Activated T-cell treated with anti-CD3 and anti-CD28 coated beads, Interleukin-2, amount 50 U/mL, for 24 hours (primary cell): ENCODE data around the gene TLCD1.
A peak's percentile ranks its signal among the peaks of the same experiment; 100 is the strongest.
"Not testable (repeated sequence)": the region's sequence is repeated elsewhere in the genome, so short reads cannot be mapped to it uniquely, and the experiment has no call there.

Source experiments
- DNase-seq: peaks from one replicate; pipeline ENCODE4 v3.0.0-alpha.2; 2020
- H3K27ac Mint-ChIP-seq: 2 replicates; pipeline ENCODE4 v1.8.0; 2020; ENCODE audit warnings: mild to moderate bottlenecking, mixed read lengths
- H3K27me3 Mint-ChIP-seq: 2 replicates; pipeline ENCODE4 v1.8.0; 2020; ENCODE audit warnings: mixed read lengths
- H3K36me3 Mint-ChIP-seq: 2 replicates; pipeline ENCODE4 v1.8.0; 2020; ENCODE audit warnings: low read depth, mixed read lengths
- H3K4me1 Mint-ChIP-seq: 2 replicates; pipeline ENCODE4 v1.8.0; 2020; ENCODE audit warnings: low read depth, mixed read lengths
- H3K4me3 Mint-ChIP-seq: 2 replicates; pipeline ENCODE4 v1.8.0; 2020; ENCODE audit warnings: mild to moderate bottlenecking, moderate library complexity, mixed read lengths
- H3K9me3 Mint-ChIP-seq: 2 replicates; pipeline ENCODE4 v1.8.0; 2020; ENCODE audit warnings: mixed read lengths

Gene TLCD1

DNA sequence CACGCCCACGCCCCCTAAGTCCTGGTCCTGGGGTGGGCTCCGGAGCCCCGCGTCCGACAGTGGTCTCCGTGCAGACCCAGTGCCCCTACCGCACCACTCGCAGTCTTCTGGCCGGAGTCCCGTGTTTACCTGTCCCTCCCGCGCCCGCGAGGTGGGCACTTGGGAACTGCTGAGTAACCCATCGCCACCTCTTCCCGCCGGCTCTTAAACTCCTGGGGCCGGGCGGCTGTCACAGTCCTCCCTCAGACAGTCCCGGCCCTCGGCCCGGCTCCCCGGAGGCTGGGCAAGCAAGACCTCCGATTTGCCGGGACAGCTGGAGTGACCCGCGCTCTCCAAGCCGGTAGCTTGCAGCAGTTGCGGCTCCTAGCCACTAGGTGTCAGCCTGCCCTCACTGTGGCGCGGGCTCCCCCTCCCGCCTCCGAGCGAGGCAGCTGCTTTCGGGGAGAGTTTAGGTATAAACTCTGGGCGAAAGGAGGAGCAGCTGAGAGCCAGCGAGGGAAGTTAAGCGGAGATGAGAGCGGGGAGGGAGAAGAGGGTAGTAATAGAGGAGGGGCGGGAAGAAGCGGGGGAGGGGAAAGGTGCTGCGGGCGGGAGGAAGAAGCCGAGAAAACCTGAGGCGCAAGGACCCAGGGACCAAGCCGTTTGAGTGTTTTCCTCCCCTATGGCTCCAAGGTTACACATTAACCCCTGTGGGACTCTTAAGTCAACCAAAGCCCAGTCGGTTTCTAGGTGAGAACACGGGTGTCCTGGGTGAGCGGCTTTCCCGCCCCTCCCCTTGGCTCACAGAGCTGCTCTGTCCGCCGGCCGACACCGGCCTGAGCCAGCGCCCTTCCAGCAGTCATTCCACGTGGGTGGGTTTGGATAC lies 826 bp upstream of the TLCD1 start:
- H3K27me3 Mint-ChIP-seq, result no peaks in the 10 kb centered on the region
- peaks cover 59% of the 10 kb centered on the region for H3K4me1 Mint-ChIP-seq
- peak overlapping the region; percentile 100 for H3K4me3 Mint-ChIP-seq
- no peaks in the 10 kb centered on the region for H3K9me3 Mint-ChIP-seq
- peak overlapping the region; percentile 100 for H3K27ac Mint-ChIP-seq
- peak; percentile 95 for DNase-seq
- peaks cover 48% of the 10 kb centered on the region for H3K36me3 Mint-ChIP-seq

DNA sequence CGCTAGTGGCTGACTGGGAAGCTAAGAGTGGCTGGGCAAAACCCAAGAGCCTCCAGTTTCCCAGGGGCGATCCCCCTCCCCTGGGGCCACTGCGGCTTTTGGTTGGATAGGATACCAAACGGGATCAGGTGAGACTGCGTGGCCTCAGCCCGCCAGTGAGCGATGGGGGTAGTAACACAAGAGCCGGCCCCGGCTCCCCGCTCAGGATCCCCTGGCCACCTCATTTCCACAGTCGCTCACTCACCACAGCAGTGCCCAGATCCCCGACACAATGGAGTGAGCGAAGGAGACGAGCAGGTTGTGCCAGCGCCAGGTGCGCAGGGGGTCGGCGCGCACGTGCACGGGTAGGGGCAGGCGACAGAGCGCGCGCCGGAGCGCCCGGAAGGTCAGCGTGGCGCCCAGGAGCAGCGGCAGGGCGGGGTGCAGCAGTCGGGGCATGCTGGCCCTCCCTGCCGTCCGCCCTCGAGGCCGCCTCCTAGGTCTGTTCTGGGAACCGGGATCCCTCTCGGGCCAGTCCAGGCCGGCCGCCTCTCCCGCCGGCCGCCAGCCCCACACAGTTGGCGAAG lies 290 bp downstream of the TLCD1 start:
- peak overlapping the region; percentile 100 for H3K4me3 Mint-ChIP-seq
- peaks cover 61% of the 10 kb centered on the region for H3K4me1 Mint-ChIP-seq
- no peaks in the 10 kb centered on the region for H3K9me3 Mint-ChIP-seq
- H3K27me3 Mint-ChIP-seq, result no peaks in the 10 kb centered on the region
- peak; percentile 84 for DNase-seq
- peaks cover 59% of the 10 kb centered on the region for H3K36me3 Mint-ChIP-seq
- H3K27ac Mint-ChIP-seq, result peak overlapping the region; percentile 100

DNA sequence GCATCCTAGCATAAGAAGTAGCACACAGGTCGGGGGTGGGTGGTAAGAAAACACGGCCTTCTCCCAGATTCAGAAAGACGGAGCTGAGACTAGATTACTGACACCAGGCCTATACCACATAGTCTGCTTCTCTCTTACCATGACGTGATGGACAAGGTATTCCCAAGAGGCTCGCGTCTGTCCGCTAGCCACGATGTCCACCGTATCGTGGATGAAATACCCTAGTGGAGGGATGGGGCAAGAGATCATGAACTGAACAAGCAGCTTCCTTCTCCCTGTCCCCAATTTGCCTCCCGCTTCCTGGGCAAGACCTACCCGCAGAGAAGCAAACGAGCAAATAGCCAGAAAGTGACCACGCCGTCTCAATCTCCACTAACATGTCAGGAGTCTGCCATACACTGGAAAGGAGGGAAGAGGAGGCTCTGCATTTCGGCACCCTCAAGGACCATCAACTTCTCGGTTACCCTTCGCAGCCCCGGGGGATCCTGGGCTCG lies 820 bp downstream of the TLCD1 start:
- Mint-ChIP-seq H3K27ac (peak overlapping the region; percentile 100), H3K36me3 (peaks cover 64% of the 10 kb centered on the region), H3K9me3 (no peaks in the 10 kb centered on the region), H3K27me3 (no peaks in the 10 kb centered on the region), H3K4me3 (peak overlapping the region; percentile 100), H3K4me1 (peaks cover 62% of the 10 kb centered on the region)
- DNase-seq, result no peak

DNA sequence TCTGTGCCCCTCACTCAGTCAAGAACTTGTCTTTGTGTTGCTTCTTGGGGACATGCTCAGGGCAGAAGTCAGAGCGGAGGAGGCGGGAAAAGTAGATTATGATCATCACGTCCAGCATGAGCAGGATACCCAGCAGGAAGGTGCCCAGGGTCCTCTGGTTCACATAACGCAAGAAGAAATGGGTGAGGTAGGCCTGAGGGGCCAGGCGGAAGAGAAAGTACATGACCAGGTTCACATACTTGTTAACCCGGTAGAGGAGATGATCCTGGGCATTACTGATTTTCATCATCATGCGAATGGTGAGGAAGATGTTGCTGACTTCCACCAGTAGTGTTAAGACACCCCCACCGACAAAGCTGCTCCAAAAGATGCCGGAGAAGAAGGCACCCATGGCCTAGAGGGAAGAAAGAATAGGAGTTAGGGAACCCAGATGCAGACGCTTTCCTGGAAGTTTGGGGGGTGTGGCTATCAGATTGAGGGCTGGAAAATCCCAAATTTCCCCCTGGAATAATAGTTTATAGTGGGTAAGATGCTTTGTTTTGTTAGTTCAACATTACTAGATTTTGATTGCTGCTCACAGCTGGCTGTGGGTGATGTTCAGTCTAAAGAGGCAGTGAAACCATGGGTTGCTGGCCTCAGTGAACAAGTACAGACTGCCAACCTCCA lies 1.4 kb downstream of the TLCD1 start:
- peak; percentile 60 for DNase-seq
- H3K4me3 Mint-ChIP-seq, result peak overlapping the region; percentile 100
- peaks cover 69% of the 10 kb centered on the region for H3K36me3 Mint-ChIP-seq
- no peaks in the 10 kb centered on the region for H3K27me3 Mint-ChIP-seq
- peak overlapping the region; percentile 100 for H3K27ac Mint-ChIP-seq
- no peaks in the 10 kb centered on the region for H3K9me3 Mint-ChIP-seq
- H3K4me1 Mint-ChIP-seq, result peaks cover 58% of the 10 kb centered on the region

GRCh38 chr17:28723836-28724499 lies 2.1 kb downstream of the TLCD1 start:
- DNase-seq, H3K9me3 Mint-ChIP-seq, H3K27me3 Mint-ChIP-seq: not testable (repeated sequence)
- H3K4me3 Mint-ChIP-seq, result peak overlapping the region; percentile 100
- peak overlapping the region; percentile 100 for H3K27ac Mint-ChIP-seq
- H3K36me3 Mint-ChIP-seq, result peaks cover 71% of the 10 kb centered on the region
- H3K4me1 Mint-ChIP-seq, result peaks cover 58% of the 10 kb centered on the region

DNA sequence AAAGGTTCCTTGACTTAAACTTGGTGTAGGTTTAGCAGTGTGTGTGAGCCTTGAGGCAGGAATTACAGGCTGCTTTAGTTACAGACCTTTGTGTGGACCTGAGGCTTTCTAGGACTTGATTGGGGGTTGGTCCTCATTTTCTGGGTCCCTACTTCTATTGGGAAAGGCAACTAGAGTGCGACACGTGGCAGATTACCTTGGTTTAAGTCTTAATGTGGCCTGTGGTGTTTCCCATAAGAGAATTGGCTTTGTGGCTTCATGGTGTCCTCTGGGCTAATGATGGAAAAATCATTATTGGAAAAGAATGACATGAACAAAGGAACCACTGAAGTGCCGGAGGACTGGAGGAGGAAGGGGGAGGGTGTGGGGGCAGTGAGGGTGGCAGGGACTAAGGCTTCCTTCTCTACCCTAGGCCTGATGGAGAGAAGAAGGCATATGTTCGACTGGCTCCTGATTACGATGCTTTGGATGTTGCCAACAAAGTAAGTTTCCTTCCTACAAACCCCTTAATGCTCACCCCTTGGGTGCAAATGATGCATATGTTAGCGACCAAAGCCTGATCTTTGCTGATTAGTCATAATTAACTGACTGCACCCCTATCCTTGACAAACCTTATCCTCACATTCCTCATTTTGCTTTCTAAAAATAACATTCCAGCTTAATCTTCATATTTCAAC lies 2.7 kb downstream of the TLCD1 start:
- peak overlapping the region; percentile 100 for H3K27ac Mint-ChIP-seq

DNA sequence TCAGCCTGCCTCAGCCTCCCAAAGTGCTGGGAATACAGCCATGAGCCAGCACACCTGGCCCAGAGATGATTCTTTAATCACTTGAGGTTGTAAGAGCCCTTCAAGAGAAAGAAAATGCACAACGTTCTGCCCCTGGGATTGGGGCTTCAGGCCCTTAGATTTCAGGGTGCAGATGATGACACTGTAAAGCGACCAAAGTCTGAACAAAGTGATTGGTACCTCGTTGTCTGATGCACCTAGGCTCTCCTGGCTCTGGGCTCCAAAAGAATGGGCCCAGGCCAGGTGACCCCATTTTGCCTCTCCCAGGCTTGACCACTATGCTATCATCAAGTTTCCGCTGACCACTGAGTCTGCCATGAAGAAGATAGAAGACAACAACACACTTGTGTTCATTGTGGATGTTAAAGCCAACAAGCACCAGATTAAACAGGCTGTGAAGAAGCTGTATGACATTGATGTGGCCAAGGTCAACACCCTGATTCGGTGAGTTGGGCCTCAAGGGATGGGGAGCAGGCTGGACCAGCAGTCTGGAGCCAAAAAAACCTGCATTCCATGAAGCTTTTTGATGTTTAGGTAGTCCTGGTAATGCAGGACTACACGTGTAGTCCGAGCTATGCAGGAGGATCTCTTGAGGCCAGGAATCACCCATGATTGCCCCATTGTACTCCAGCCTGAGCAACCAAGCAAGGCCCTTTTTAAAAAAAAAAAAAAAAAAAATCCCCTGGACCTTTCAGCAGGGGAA lies 3.4 kb downstream of the TLCD1 start:
- DNase-seq, result no peak
- peaks cover 59% of the 10 kb centered on the region for H3K4me1 Mint-ChIP-seq
- H3K4me3 Mint-ChIP-seq, result peak overlapping the region; percentile 100
- no peaks in the 10 kb centered on the region for H3K9me3 Mint-ChIP-seq
- H3K27me3 Mint-ChIP-seq, result peaks cover 8% of the 10 kb centered on the region
- peak overlapping the region; percentile 100 for H3K27ac Mint-ChIP-seq
- peaks cover 68% of the 10 kb centered on the region for H3K36me3 Mint-ChIP-seq

More for the DNA sequence above, 2.7 kb downstream of the TLCD1 start:
- no peak for DNase-seq
- Mint-ChIP-seq H3K36me3 (peaks cover 70% of the 10 kb centered on the region), H3K9me3 (no peaks in the 10 kb centered on the region), H3K4me1 (peaks cover 60% of the 10 kb centered on the region), H3K27me3 (peaks cover 2% of the 10 kb centered on the region), H3K4me3 (peak overlapping the region; percentile 100)

- Mint-ChIP-seq H3K27ac (peak overlapping the region; percentile 100), H3K4me1 (peaks cover 48% of the 10 kb centered on the region)
Measured at GRCh38 chr17:28720997-28721329, 5.1 kb downstream of the TLCD1 start.

GRCh38 chr17:28720247-28720996 lies 5.6 kb downstream of the TLCD1 start:
- peak overlapping the region; percentile 100 for H3K4me3 Mint-ChIP-seq
- no peaks in the 10 kb centered on the region for H3K9me3 Mint-ChIP-seq
- peak; percentile 70 for DNase-seq
- H3K4me1 Mint-ChIP-seq, result peaks cover 48% of the 10 kb centered on the region
- peaks cover 23% of the 10 kb centered on the region for H3K27me3 Mint-ChIP-seq
- H3K27ac Mint-ChIP-seq, result peak overlapping the region; percentile 100
- H3K36me3 Mint-ChIP-seq, result peaks cover 60% of the 10 kb centered on the region

More at GRCh38 chr17:28720997-28721329, 5.1 kb downstream of the TLCD1 start:
- H3K9me3 Mint-ChIP-seq, DNase-seq: not testable (repeated sequence)
- H3K27me3 Mint-ChIP-seq, result peaks cover 17% of the 10 kb centered on the region
- H3K36me3 Mint-ChIP-seq, result peaks cover 64% of the 10 kb centered on the region
- peak overlapping the region; percentile 100 for H3K4me3 Mint-ChIP-seq

DNA sequence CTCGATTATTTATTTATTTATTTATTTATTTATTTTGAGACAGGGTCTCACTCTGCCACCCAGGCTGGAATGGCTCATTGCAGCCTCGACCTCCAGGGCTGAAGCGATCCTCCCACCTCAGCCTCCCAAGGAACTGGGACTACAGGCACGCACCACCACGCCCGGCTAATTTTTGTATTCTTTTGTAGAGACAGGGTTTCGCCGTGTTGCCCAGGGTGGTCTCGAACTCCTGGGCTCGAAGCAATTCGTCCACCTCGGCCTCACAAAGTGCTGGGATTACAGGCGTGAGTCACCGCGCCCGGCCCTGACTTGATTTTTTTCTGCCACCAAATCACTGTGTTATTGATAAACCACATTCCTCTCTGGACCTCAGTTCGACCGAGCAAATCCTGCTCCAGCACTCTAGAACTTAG lies 7.0 kb downstream of the TLCD1 start:
- H3K9me3 Mint-ChIP-seq, result no peaks in the 10 kb centered on the region
- H3K4me3 Mint-ChIP-seq, result peak overlapping the region; percentile 100
- DNase-seq, result no peak
- peaks cover 36% of the 10 kb centered on the region for H3K4me1 Mint-ChIP-seq
- peaks cover 46% of the 10 kb centered on the region for H3K36me3 Mint-ChIP-seq
- H3K27ac Mint-ChIP-seq, result peak overlapping the region; percentile 100
- peaks cover 36% of the 10 kb centered on the region for H3K27me3 Mint-ChIP-seq

GRCh38 chr17:28718333-28719020 lies 7.6 kb downstream of the TLCD1 start:
- Mint-ChIP-seq H3K36me3 (peaks cover 41% of the 10 kb centered on the region), H3K4me1 (peaks cover 31% of the 10 kb centered on the region), H3K27me3 (peaks cover 38% of the 10 kb centered on the region), H3K9me3 (no peaks in the 10 kb centered on the region), H3K4me3 (peak overlapping the region; percentile 71), H3K27ac (peak overlapping the region; percentile 82)
- DNase-seq, result no peak

GRCh38 chr17:28717578-28718332 lies 8.3 kb downstream of the TLCD1 start, which contains the start of gene RAB34:
TSS of gene RAB34 (minus strand) at chr17:28717868. CDS start at chr17:28717266, 602 bp downstream.
- Mint-ChIP-seq H3K27ac (peak within 1 kb of the TSS; percentile 82), H3K36me3 (peaks cover 33% of the 10 kb centered on the region), H3K27me3 (peaks cover 38% of the 10 kb centered on the region), H3K4me3 (peak within 1 kb of the TSS; percentile 71), H3K4me1 (peaks cover 26% of the 10 kb centered on the region), H3K9me3 (no peaks in the 10 kb centered on the region)
- DNase-seq, result no peak
